Measurements from ENCODE around the gene NPEPPS. TPM values are rescaled to one million over a fixed set of nuclear protein-coding genes. Genes with fewer than 3 reads are reported as not detected.

The NPEPPS gene
- total and polyA plus RNA-seq, 2 of the 8 experiments (the other 6 are each of a cell fraction or from before 2014, with no cell fraction given), result 53.6 to 118 TPM

GRCh38 chr17:47643116-47643515 is 112.2 kb downstream of the NPEPPS start:
- DNase-seq (ENCODE audit: low read depth in 1 of 2, low spot score in 2 of 2), result no peak
- Histone ChIP-seq H3K9me3 (ENCODE audit: insufficient read depth in 2 of 2, low read depth in 1 of 2, low read length in 1 of 2) (no peaks in the 10 kb centered on the region), H2AK5ac (ENCODE audit: low read depth, low read length) (no peak overlapping the region), H2BK5ac (ENCODE audit: low read depth, low read length) (no peak overlapping the region), H3K27ac (ENCODE audit: low read depth, low read length) (no peak overlapping the region), H4K20me1 (replicated peaks in 1 of 2; ENCODE audit: control insufficient read depth in 1 of 2, insufficient read depth in 2 of 2, low read length in 2 of 2) (no peaks in the 10 kb centered on the region), H3K36me3 (ENCODE audit: control insufficient read depth in 2 of 4, insufficient read depth in 4 of 4, low read length in 3 of 4) (no peaks in the 10 kb centered on the region; a peak in 1 of 8 replicates), H3K56ac (replicated peaks; ENCODE audit: insufficient read length, low read depth, low read length) (no peak overlapping the region), H3K79me2 (ENCODE audit: control insufficient read depth in 1 of 2, insufficient read depth in 2 of 2, low read length in 2 of 2) (peaks cover 0 to 6% of the 10 kb centered on the region in 2 experiments; a peak in 2 of 4 replicates), H3K23ac (ENCODE audit: insufficient read length) (no peak overlapping the region), H3K4me3 (ENCODE audit: extremely low read depth in 1 of 4, insufficient read depth in 2 of 4, low read depth in 3 of 4, low read length in 4 of 4) (no peak overlapping the region), H3K4me2 (ENCODE audit: insufficient read depth in 1 of 2, low read depth in 2 of 2, low read length in 2 of 2) (no peak overlapping the region), H2BK12ac (ENCODE audit: low read depth, low read length) (no peak overlapping the region), H3K27me3 (replicated peaks in 1 of 4; ENCODE audit: control insufficient read depth in 3 of 4, extremely low read depth in 1 of 4, insufficient read depth in 3 of 4, low read length in 3 of 4) (no peaks in the 10 kb centered on the region), H4K8ac (ENCODE audit: extremely low read depth, insufficient read depth, low read length) (no peak overlapping the region), H2BK20ac (ENCODE audit: low read length) (no peak overlapping the region), H3K23me2 (ENCODE audit: low read depth, low read length) (no peaks in the 10 kb centered on the region), H2BK120ac (replicated peaks; ENCODE audit: low read depth, low read length) (no peak overlapping the region), H3K4ac (replicated peaks; ENCODE audit: insufficient read length, low read depth, low read length) (no peak overlapping the region), H3K9ac (replicated peaks in 1 of 4; ENCODE audit: extremely low read depth in 1 of 4, low read depth in 3 of 4, low read length in 3 of 4) (no peak overlapping the region), H4K91ac (replicated peaks; ENCODE audit: insufficient read length, low read length) (no peak overlapping the region), H3K18ac (ENCODE audit: extremely low read depth, low read length) (no peak overlapping the region), H3K14ac (ENCODE audit: insufficient read length) (no peak overlapping the region), H2BK15ac (ENCODE audit: low read length) (no peak overlapping the region), H4K5ac (ENCODE audit: insufficient read length, low read depth, low read length) (no peak overlapping the region), H3K79me1 (ENCODE audit: low read depth, low read length) (no peaks in the 10 kb centered on the region), H3K4me1 (replicated peaks in 1 of 4; ENCODE audit: control insufficient read depth in 3 of 4, insufficient read depth in 4 of 4, low read length in 3 of 4) (no peaks in the 10 kb centered on the region), H2AFZ (ENCODE audit: low read length) (no peak overlapping the region)
- ChIA-PET POLR2A (ENCODE audit: partially characterized antibody) (interaction anchor here (0.6 to 46.3 kb wide), 3 partner anchors 25 to 75 kb away, joined by 3 to 1575 read pairs (median 4); partner anchors contain the start of gene TBKBP1), CTCF (ENCODE audit: partially characterized antibody) (interaction anchor here (0.6 to 1.0 kb wide), 3 partner anchors 11 to 702 kb away, joined by 3 to 6 read pairs (median 4); no protein-coding TSS in a partner anchor)
- no peak for TF ChIP-seq BRCA1 (IDR thresholded peaks at IDR 0.05; ENCODE audit: low read depth, low read length)
- TF ChIP-seq KDM1A (IDR thresholded peaks at IDR 0.05; ENCODE audit: borderline replicate concordance, low read length), result no peak
- no peak for TF ChIP-seq NRF1 (IDR thresholded peaks at IDR 0.05; ENCODE audit: low read depth, low read length)
- no peak for TF ChIP-seq RFX5 (IDR thresholded peaks at IDR 0.05; ENCODE audit: borderline replicate concordance, low read depth, low read length)
- TF ChIP-seq YY1 (IDR thresholded peaks at IDR 0.05; ENCODE audit: low read depth, low read length), result no peak
- no peak for TF ChIP-seq JUN (IDR thresholded peaks at IDR 0.05; ENCODE audit: low read depth, low read length)
- no peak for TF ChIP-seq GABPA (IDR thresholded peaks at IDR 0.05; ENCODE audit: borderline replicate concordance, insufficient read depth, low read length)
- TF ChIP-seq BCL11A (IDR thresholded peaks at IDR 0.05; ENCODE audit: low read depth in 2 of 2, low read length in 2 of 2), result no peak
- no peak for TF ChIP-seq RBBP5 (IDR thresholded peaks at IDR 0.05; ENCODE audit: borderline replicate concordance, low read depth, low read length)
- no peak for TF ChIP-seq HDAC2 (IDR thresholded peaks at IDR 0.05; ENCODE audit: borderline replicate concordance in 1 of 2, low read depth in 2 of 2, low read length in 2 of 2)
- TF ChIP-seq POLR2AphosphoS5 (IDR thresholded peaks at IDR 0.05; ENCODE audit: low read depth, low read length), result no peak
- no peak for TF ChIP-seq RAD21 (IDR thresholded peaks at IDR 0.05 in 1 of 2, conservative IDR thresholded peaks at IDR 0.05 in 1 of 2; ENCODE audit: low read depth in 2 of 2, low read length in 2 of 2)
- TF ChIP-seq SP1 (IDR thresholded peaks at IDR 0.05; ENCODE audit: low read depth, low read length), result no peak
- WGBS, 2 experiments (ENCODE audit: extremely low coverage in 1 of 2, insufficient coverage in 1 of 2, insufficient read length in 1 of 2, insufficient replicate concordance in 2 of 2, low coverage in 1 of 2, low lambda C conversion rate in 2 of 2, missing lambda C conversion rate in 1 of 2), result 96% methylated on average over 2 of the region's 2 CpGs; no CpG with 5 or more reads in 1 of the 2 experiments
- FAIRE-seq, result no peak

Data from H1 (cell line).